Bronchial epithelial cell (primary cell): ENCODE results near the gene TPT1. TPM values are rescaled to one million over a fixed set of nuclear protein-coding genes. Genes with fewer than 3 reads are reported as not detected.
A peak's percentile ranks its signal among the peaks of the same experiment; 100 is the strongest.

Experiments
- DNase-seq: peaks from one replicate; pipeline ENCODE4 v3.0.0-alpha.2; 2010; ENCODE audit warnings: low read depth
- FAIRE-seq: peaks from 2 replicates; lab custom pipeline; 2011; peaks lifted over from hg19 to GRCh38; lab: Jason Lieb, UNC
- H3K27me3 ChIP-seq: 2 replicates; pipeline ENCODE4 v1.5.1; 2011; ENCODE audit warnings: low read length; ENCODE audit not compliant: control insufficient read depth, insufficient read depth
- H3K36me3 ChIP-seq: 2 replicates; pipeline ENCODE4 v1.5.1; 2011; ENCODE audit warnings: low read length; ENCODE audit not compliant: control insufficient read depth, insufficient read depth
- H3K4me3 ChIP-seq: 2 replicates; pipeline ENCODE4 v1.5.1; 2011; ENCODE audit warnings: mild to moderate bottlenecking, low read depth, low read length, control low read depth
- total RNA-seq: library from RNA; depleted of rRNA; stranded (reverse); fragments of >200 nt; gene quantifications from 2 replicates; pipeline ENCODE4 v1.2.1, GENCODE V29; 2014
- TF ChIP-seq, protein P1 (sequence below): IDR thresholded peaks from 2 replicates; pipeline ENCODE4 v1.5.1; 2011; ENCODE audit warnings: mild to moderate bottlenecking, moderate library complexity, low read length, control low read depth, inconsistent platforms; ENCODE audit not compliant: insufficient read depth, severe bottlenecking

Gene TPT1
- total RNA-seq, 1 donor from 2014 or later: 7,903 TPM

DNA sequence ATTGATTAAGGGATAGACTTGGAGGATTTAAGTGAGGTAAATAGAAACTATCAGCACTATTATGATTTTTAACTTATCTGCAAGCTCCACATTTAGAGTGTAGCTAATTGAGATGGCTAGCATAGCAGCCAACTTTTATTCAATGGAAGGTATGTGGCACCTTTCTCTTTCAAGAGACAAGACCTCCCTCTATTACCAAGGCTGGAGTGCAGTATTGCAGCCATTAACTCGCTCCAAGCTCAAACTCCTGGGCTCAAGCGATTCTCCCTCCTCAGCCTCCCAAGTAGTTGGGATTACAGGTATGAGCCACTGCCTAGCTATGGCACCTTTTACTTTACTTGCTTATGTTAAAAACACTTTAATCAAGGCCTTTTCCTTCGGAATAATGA, 8.2 kb downstream of the TPT1 start:
- no peak overlapping the region for H3K4me3 ChIP-seq
- DNase-seq: no peak
- TF ChIP-seq, protein P1, sequence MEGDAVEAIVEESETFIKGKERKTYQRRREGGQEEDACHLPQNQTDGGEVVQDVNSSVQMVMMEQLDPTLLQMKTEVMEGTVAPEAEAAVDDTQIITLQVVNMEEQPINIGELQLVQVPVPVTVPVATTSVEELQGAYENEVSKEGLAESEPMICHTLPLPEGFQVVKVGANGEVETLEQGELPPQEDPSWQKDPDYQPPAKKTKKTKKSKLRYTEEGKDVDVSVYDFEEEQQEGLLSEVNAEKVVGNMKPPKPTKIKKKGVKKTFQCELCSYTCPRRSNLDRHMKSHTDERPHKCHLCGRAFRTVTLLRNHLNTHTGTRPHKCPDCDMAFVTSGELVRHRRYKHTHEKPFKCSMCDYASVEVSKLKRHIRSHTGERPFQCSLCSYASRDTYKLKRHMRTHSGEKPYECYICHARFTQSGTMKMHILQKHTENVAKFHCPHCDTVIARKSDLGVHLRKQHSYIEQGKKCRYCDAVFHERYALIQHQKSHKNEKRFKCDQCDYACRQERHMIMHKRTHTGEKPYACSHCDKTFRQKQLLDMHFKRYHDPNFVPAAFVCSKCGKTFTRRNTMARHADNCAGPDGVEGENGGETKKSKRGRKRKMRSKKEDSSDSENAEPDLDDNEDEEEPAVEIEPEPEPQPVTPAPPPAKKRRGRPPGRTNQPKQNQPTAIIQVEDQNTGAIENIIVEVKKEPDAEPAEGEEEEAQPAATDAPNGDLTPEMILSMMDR: no peak

DNA sequence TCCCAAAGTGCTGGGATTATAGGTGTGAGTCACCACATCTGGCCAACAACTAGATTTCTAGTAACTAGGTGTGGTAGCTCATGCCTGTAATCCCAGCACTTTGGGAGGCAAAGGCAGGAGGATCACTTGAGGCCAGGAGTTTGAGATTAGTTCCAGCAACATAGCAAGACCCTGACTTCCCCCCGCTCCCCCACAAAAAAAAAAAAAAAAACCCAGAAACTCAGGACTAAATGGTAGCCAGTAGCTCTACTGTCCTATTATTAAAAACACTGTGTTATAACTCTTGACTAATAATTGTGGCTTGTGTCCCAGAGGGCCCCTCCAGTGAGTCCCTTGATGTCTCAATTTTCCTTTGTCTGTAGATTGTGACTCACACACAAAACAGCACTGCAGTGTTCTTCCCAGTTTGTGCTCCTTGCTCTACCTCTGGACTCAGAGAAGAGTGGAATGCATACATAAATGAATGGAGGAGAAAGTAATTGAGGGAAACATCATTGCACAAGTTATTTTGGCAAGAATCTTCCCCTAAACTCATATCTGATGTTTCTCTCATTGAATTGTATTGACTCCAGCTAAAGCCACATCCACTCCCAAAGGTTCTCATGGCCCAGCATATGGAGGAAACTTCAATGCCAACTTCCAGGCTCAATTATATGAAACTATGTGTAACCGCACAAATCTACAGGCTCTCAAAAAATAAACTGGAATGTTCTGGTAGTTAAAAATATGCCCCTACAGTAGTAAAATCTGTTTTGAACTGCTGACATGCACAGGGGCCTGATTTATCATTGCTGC, 8.8 kb downstream of the TPT1 start:
- FAIRE-seq (no peak), DNase-seq (peak; percentile 85)
- TF ChIP-seq, protein P1: no peak

More for the DNA sequence above, 8.2 kb downstream of the TPT1 start:
- Histone ChIP-seq H3K36me3 (peaks cover 4% of the 10 kb centered on the region), H3K27me3 (no peaks in the 10 kb centered on the region)
- no peak for FAIRE-seq

DNA sequence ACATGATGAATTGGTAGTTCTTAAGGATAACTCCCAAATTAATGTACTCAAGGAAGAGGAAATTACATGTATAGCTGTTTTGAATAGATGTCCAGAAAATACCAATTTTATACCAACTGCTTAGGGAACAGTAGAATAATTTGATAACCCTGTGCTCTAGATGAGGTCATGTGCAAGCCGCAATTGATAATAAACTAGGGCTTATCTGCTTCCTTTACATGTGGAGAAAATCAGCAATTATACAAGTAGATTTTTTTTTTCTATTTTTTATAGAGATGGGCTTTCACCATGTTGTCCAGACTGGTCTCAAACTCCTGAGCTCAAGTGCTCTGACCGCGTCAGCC, 9.3 kb downstream of the TPT1 start:
- FAIRE-seq (no peak), DNase-seq (no peak)
- Histone ChIP-seq H3K27me3 (no peaks in the 10 kb centered on the region), H3K4me3 (no peak overlapping the region), H3K36me3 (peaks cover 3% of the 10 kb centered on the region)
- TF ChIP-seq, protein P1: no peak

More for the DNA sequence above, 8.8 kb downstream of the TPT1 start:
- Histone ChIP-seq H3K36me3 (peaks cover 4% of the 10 kb centered on the region), H3K4me3 (no peak overlapping the region), H3K27me3 (no peaks in the 10 kb centered on the region)

DNA sequence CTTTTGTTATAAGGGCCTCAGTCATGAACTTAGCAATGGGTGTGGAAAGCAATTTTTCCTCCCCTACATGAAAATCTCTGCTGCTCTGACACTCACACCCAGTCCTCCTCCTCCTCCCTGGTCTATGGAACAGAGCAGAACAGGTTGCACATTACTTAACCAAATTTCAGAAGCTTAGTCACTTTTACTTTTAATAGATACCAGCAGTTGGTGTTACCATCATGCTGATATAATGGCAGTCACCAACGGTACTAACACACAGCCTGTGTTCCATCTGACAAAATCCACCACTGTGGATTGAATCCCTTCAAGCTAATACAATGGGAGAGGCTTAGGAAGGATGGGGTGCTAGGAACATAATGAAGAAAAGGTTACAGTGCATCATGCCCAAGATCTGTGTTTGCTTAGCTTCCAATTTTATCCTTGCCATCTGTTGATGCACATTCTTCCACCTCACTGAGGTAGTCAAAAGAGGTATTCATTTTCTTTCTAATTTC, 9.8 kb downstream of the TPT1 start:
- TF ChIP-seq, protein P1: no peak
- DNase-seq (no peak), FAIRE-seq (no peak)
- Histone ChIP-seq H3K27me3 (no peaks in the 10 kb centered on the region), H3K4me3 (no peak overlapping the region), H3K36me3 (no peaks in the 10 kb centered on the region)

DNA sequence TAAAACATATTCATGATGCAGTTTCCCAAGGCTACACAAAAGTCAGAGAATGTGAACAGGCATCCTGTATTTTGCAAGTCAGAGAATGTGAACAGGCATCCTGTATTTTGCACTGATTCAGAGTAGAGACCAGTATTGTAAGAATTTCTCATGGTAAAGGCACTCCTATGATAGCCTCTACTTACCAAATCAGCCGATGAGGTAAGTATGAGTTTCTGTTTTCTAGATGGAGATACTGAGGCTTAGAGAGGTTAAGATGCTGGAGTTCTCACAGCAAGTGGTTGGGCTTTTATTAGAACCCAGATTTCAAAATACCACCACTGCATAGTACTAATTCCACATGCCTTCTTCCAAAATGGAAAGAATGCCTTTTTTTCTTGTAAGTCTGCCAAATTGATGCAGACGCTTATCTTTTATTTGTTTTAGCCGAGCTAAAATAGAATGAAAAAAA, 12.3 kb downstream of the TPT1 start:
- TF ChIP-seq, protein P1: no peak
- DNase-seq (no peak), FAIRE-seq (no peak)
- H3K36me3 ChIP-seq: no peaks in the 10 kb centered on the region
- no peaks in the 10 kb centered on the region for H3K27me3 ChIP-seq
- no peak overlapping the region for H3K4me3 ChIP-seq
